ENCODE data around the gene ABCC8.

DNA sequence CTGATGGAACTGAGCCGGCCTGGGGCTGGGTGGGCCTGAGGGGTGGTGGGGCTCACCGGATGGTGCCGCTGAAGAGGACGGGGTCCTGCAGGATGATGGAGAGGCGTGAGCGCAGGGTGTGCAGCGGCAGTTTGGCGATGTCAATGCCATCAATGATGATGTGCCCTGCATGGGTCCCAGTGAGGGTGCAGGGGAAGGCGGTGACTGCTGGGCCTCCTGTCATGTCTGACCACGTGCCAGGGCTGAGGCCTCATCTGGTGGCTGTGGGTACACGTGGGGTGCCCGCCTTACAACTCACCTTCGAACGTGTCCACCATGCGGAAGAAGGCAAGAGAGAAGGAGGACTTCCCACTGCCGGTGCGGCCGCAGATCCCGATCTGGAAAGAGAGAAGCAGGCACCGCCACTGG, 81.1 kb downstream of the ABCC8 start:
- TF ChIP-seq TOX (CRISPR knock-in tag; IDR thresholded peaks at IDR 0.05; ENCODE audit: borderline replicate concordance) (no peak), RARB (CRISPR knock-in tag; IDR thresholded peaks at IDR 0.05) (no peak), SNAI2 (CRISPR knock-in tag; IDR thresholded peaks at IDR 0.05) (no peak), ESRRG (CRISPR knock-in tag; IDR thresholded peaks at IDR 0.05) (no peak), POU6F1 (CRISPR knock-in tag; IDR thresholded peaks at IDR 0.05; ENCODE audit: borderline replicate concordance, low read depth) (no peak), ZFP3 (CRISPR knock-in tag; IDR thresholded peaks at IDR 0.05) (no peak), BACH2 (CRISPR knock-in tag; IDR thresholded peaks at IDR 0.05; ENCODE audit: borderline replicate concordance) (no peak), CSRNP3 (CRISPR knock-in tag; IDR thresholded peaks at IDR 0.05) (no peak)
- TF ChIP-seq, protein P1, sequence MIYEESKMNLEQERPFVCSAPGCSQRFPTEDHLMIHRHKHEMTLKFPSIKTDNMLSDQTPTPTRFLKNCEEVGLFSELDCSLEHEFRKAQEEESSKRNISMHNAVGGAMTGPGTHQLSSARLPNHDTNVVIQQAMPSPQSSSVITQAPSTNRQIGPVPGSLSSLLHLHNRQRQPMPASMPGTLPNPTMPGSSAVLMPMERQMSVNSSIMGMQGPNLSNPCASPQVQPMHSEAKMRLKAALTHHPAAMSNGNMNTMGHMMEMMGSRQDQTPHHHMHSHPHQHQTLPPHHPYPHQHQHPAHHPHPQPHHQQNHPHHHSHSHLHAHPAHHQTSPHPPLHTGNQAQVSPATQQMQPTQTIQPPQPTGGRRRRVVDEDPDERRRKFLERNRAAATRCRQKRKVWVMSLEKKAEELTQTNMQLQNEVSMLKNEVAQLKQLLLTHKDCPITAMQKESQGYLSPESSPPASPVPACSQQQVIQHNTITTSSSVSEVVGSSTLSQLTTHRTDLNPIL (CRISPR knock-in tag; IDR thresholded peaks at IDR 0.05; ENCODE audit: low read depth) = no peak
- TF ChIP-seq, protein P2, sequence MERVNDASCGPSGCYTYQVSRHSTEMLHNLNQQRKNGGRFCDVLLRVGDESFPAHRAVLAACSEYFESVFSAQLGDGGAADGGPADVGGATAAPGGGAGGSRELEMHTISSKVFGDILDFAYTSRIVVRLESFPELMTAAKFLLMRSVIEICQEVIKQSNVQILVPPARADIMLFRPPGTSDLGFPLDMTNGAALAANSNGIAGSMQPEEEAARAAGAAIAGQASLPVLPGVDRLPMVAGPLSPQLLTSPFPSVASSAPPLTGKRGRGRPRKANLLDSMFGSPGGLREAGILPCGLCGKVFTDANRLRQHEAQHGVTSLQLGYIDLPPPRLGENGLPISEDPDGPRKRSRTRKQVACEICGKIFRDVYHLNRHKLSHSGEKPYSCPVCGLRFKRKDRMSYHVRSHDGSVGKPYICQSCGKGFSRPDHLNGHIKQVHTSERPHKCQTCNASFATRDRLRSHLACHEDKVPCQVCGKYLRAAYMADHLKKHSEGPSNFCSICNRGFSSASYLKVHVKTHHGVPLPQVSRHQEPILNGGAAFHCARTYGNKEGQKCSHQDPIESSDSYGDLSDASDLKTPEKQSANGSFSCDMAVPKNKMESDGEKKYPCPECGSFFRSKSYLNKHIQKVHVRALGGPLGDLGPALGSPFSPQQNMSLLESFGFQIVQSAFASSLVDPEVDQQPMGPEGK (CRISPR knock-in tag; IDR thresholded peaks at IDR 0.05; ENCODE audit: borderline replicate concordance) = no peak

Data from SK-N-SH treated with all-trans-retinoic acid at 6 μM for 48 hours (cell line).